NCI-H748 (cell line): ENCODE data around the gene QSOX2.
"Not testable (repeated sequence)": the region's sequence is repeated elsewhere in the genome, so short reads cannot be mapped to it uniquely, and the experiment has no call there.

ENCODE experiments used
- DNase-seq: peaks from one replicate; lab custom pipeline; 2025; ENCODE audit not compliant: unreplicated experiment; lab: John Stamatoyannopoulos, UW

The QSOX2 gene

GRCh38 chr9:136266641-136267040 is 21.0 kb upstream of the QSOX2 start:
- not testable (repeated sequence) for DNase-seq

- DNase-seq, result no peak
Measured at GRCh38 chr9:136265561-136266355, 20.1 kb upstream of the QSOX2 start.

- DNase-seq, result no peak
Measured at GRCh38 chr9:136264441-136265405, 19.1 kb upstream of the QSOX2 start.

- no peak for DNase-seq
Measured at GRCh38 chr9:136264031-136264430, 18.4 kb upstream of the QSOX2 start.

GRCh38 chr9:136262671-136263178 is 17.1 kb upstream of the QSOX2 start:
- DNase-seq, result no peak

- no peak for DNase-seq
Measured at GRCh38 chr9:136261686-136262430, 16.2 kb upstream of the QSOX2 start.

GRCh38 chr9:136260936-136261472 is 15.4 kb upstream of the QSOX2 start:
- DNase-seq, result no peak

- no peak for DNase-seq
Measured at GRCh38 chr9:136260521-136260920, 14.9 kb upstream of the QSOX2 start.

GRCh38 chr9:136259836-136260235 is 14.2 kb upstream of the QSOX2 start:
- no peak for DNase-seq

GRCh38 chr9:136259517-136259813 is 13.9 kb upstream of the QSOX2 start:
- no peak for DNase-seq

- DNase-seq, result no peak
Measured at GRCh38 chr9:136258786-136259516, 13.3 kb upstream of the QSOX2 start.

GRCh38 chr9:136258299-136258625 is 12.7 kb upstream of the QSOX2 start:
- DNase-seq, result no peak

- no peak for DNase-seq
Measured at GRCh38 chr9:136257381-136258298, 12.0 kb upstream of the QSOX2 start.

- peak; percentile 21 for DNase-seq
Measured at GRCh38 chr9:136255896-136256890, 10.6 kb upstream of the QSOX2 start.

- no peak for DNase-seq
Measured at GRCh38 chr9:136255166-136255538, 9.5 kb upstream of the QSOX2 start.

GRCh38 chr9:136254381-136255165 is 9.0 kb upstream of the QSOX2 start:
- no peak for DNase-seq
